GM21423 (cell line): ENCODE data around the gene TMOD1.
A peak's percentile ranks its signal among the peaks of the same experiment; 100 is the strongest.
"Not testable (repeated sequence)": the region's sequence is repeated elsewhere in the genome, so short reads cannot be mapped to it uniquely, and the experiment has no call there.

Experiments
- ATAC-seq: cut with Tn5 transposase; IDR thresholded peaks from one replicate; pipeline ENCODE4 v1.9.1; 2021; ENCODE audit warnings: mild to moderate bottlenecking, moderate library complexity; ENCODE audit not compliant: unreplicated experiment

Gene TMOD1

DNA sequence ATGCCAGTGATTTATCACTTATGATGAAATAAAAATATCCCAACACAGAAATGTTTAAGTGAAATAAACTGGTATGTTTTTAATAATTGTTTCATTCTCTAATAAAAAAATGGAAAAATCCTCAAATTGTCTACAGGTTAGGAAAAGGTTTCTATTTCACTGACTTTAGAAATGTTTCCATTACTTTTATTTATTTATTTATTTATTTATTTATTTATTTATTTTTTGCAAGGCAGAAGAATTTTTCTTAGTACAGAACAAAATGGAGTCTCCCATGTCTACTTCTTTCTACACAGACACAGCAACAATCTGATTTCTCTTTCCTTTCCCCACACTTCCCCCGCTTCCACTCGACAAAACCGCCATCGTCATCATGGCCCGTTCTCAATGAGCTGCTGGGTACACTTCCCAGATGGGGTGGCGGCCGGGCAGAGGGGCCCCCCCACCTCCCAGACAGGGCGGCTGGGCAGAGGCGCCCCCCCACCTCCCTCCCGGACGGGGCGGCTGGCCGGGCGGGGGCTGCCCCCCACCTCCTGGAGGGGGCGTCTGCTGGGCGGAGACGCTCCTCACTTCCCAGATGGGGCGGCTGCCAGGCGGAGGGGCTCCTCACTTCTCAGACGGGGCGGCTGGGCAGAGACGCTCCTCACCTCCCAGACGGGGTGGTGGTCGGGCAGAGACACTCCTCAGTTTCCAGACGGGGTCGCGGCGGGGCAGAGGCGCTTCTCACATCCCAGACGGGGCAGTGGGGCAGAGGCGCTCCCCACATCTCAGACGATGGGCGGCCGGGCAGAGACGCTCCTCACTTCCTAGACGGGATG, 3.7 kb upstream of the TMOD1 start:
- not testable (repeated sequence) for ATAC-seq

DNA sequence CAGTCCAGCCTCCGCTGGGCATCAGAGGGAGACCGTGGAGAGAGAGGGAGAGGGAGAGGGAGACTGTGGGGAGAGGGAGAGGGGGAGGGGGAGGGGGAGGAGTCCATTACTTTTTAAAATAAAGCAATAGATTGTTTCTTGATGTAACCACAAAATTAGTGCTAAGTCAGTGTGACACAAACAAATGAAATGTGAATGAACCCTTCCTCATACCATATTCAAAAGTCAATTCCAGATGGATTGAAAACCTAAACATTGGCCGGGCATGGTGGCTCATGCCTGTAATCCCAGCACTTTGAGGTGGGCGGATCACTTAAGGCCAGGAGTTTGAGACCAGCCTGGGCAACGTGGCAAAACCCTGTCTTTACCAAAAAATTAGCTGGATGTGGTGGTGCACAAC, 2.6 kb upstream of the TMOD1 start:
- not testable (repeated sequence) for ATAC-seq

DNA sequence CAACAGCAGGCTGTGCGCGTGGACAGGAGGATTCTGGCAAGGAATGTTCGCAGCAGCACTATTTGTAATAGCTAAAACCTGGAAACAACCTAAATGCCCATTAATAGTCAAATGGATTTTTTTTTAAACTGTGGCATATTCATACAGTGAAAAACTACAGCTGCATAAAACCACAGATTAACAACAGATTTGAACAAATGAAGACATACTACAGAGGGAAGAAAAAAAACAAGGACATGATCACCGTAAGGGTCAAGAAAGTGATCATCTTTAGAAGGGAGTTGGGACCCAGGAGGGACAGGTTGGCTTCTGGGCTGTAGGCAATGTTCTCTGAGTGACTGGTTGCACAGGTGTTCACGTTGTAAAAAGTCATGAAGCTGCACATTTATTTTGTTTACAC, 1.2 kb upstream of the TMOD1 start:
- no peak for ATAC-seq

DNA sequence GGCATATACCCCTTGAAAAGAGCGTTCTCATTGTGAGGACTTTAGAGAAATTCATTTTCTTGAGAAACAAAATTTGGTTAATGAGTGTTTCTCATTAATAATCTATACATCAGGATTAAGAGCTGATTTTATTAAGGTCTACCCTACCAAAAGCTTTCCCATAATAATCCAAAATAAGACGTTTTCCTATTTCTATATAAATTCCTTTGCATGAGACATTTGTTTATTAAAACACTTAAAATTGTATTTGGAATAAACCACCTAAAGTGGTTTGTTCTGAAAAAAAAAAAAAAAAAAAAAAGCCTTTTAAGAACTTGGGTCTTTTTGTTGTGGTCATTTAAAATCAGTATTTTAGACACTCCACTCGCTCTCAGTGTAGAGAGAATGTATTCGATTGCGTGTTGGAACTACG, 695 bp upstream of the TMOD1 start:
- ATAC-seq, result no peak

DNA sequence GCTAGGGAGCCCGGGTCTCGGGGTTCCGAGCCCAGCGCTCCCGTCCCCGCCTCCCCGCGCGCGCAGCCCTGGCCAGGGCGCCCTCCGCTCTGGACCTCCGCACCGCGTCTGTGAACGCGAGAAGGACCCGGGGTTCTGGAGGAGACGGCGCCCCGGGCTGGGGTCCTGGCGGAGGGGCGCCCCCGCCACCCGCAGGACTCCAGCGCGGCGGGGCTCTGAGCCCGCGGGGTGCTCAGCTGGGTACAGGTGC, 431 bp downstream of the TMOD1 start:
- ATAC-seq, result peak; percentile 18

DNA sequence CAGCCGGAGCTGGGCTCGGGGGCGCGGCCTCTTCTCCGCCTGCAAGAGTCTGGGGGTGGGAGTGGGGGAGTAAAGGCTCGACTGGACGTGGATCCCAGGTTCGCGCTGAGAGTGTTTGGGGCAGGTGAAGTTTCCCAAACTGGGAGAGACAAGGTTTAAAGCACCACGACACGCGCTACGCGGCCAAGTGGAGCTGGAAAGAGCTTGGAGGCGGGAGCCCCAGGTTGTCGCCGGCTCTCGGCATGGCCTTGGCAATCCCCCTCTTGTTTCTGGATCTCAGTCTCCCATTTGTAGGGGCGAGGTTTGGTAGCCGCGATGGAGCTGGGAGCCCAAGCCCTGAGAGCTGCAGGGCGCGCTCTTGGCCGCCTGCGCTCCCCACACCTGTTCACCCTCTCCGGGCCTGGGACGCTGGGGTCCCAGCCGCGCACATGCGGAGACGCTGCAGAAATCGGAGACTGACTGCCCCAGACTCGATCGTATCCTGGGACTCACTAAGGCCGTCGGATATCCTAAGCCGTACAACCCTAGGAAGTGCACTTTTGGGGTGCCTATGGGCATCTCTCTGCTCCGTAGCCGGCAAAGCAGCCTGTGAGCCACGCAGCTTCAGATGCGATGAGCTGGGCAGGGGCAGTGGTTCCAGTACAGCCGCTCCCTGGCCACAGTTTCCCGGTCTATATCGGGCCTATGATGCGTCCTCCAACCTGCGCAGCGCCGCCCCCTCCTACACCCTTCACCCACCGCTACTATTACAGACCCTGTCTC, 937 bp downstream of the TMOD1 start:
- no peak for ATAC-seq

DNA sequence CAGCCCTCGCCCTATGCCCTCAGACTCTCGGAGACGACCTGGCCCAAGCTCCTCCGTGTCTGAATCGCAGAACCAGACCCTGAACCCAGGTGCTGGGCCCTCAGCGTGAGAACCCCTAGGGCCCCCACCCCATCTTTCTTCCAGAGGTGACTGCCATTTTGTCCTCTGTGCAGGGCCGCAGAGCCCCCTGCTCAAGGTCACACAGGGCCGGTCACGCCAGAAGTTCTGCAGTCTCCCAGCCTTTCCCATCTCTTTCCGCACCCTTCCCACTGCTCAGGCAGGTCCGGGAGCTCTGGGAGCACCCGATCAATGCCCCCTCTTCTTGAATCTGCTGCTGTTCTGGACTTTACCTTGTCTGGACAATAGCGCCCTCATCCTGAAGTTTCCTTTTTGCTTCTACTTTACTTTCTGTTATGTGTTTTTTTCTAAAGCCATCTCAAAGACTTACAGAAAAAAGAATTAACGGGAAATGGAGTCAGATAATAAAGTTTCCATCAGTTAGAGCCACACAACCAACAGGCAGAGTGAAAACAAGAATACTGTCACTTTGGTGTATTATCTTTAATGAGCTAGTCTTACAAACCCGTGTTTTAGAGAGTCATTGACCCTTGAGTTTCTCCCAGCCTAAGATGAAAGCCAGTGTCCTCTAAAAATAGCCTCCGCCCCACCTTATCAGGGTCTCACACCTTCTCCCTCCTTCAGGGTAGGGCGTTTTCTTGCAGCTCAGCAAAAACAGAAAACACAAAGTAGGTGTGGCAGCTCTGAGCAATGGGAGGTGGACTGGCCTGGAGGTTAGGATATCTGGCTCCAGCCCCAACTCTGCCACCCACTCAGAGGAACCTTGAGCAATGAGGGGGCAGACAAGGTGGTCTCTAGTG, 1.8 kb downstream of the TMOD1 start:
- ATAC-seq, result no peak

DNA sequence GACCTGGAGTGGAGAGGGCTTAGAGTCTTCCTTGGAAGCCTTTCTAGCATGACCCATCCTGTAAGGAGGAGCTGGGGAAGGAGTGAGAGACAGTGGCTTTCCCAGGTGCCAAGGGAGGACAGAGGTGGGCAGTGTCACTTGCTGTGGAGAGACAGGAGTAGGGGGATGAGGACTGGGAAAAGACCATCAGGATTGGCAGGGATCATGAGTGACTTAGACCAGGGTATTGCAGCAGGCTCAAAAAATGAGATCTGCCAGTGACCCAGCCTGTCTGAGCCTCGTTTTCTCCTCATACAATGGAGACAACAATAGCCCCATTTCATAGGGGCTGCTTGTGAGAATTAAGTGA, 2.4 kb downstream of the TMOD1 start:
- no peak for ATAC-seq

DNA sequence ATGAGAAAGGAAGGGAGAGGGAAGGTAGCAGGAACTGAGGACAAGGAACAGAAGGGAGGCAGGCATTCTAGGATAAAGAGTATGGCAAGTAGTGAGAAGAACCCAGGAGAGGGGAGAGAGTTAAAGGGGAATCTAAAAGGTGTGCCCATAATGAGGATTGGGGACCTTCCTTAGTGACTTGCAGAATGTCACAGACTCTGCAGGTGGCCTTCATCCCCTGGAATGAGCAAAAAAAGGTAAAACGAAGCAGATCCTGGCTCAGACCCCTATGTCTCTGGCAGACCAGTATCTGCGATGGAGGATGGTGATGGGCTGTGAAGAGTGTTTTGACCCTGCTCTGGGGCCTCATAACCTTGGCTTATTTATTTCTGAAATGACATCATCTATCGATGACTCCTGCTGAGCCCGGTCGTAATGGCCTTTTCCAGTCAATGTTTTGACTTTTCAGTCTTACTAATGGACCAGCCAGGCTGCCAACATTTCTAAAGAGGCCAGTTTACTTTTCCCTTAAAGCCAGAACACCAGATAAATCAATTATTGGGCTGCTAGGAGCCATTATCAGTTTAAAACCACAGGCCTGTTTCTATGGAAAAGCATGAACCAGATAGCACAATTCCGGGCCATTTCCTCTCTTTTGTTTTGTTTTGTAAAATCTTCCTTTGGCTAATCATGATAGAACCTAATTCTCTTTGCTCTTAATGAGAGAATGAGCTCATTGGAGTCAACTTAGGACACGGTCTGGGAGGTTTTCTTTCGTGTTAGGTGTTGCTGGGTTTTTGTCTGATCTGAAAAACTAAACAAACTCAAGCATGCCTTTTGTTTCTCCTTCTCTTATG, 3.1 kb downstream of the TMOD1 start:
- ATAC-seq, result no peak

DNA sequence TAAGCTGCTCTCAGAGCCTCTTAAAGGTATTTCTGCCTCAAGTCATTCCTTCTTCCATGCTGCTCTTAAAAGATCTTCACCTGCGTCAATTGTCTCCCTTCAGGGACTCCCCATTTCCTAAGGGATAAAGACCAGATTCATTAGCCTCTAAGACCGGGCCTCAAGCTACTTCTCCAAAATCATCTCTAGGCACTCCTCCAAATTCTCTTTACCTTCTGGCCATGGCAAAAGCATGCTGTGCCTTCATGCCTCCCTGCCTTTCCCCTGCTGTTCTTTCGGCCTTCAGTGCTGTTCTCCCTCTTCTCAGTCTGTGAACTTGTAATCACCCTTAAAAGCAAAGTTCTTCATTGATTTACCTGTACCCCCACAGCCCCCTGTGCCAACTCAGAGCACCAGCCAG, 4.4 kb downstream of the TMOD1 start:
- no peak for ATAC-seq

DNA sequence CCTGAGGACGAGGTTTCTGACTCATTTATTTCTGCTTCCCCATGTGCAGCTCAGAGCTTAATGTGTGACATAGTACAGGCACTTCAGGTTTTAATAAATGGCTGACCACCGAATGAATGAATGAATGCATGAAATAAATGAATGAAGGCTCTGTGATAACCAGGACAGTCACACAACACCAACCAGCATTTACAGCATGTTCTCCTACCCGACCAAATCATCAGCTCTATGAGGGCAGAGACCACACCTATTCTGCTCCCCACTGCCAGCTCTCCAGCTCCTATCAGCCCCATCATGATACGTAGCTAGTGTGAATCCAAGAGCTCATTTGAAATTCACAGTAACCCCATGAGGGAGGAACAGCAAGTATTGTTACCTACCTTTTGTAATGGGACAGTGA, 4.8 kb downstream of the TMOD1 start:
- ATAC-seq, result no peak

DNA sequence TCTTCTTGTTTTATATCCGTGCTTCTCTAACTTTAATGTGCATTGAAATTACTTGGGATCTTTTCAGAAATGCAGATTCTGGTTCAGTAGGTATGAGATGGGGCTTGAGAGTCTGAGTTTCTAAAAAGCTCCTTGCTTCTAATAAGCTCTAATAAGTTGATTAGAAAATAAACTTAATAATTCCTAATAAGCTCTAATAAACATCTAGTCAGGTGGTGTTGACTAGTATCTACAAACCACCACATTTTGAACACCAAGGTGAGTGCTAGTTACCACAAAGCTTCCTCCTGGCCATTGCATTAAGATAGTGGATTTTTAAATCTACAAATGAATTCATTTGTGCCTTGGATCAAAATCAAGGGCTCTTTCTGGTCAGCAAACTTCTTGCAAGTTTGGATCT, 5.3 kb downstream of the TMOD1 start:
- no peak for ATAC-seq

DNA sequence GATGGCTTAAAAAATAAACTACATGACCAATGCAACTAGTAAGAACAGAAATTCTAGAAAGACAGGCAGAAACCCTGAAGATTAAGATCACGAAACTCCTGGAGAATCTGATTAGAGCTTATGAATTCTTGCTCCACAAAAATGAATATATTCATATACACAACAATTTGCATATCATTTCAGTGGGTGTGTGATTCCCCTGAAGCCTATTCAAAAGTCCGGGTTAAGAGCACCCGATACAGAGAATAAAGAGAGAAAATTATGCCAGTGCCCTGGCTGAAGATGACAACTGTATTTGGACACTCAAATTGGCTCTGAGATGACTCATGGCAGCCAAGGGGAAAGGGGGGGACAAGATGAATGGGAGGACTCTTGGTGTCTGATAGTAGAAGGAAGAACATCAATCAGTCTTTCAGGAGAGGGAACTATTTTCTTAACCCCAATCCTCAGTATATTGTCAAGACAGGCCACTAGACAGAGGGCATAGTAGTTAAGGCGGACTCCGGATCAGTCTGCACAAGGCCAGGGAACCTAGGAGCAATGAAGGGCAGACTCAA, 6.0 kb downstream of the TMOD1 start:
- ATAC-seq, result no peak

DNA sequence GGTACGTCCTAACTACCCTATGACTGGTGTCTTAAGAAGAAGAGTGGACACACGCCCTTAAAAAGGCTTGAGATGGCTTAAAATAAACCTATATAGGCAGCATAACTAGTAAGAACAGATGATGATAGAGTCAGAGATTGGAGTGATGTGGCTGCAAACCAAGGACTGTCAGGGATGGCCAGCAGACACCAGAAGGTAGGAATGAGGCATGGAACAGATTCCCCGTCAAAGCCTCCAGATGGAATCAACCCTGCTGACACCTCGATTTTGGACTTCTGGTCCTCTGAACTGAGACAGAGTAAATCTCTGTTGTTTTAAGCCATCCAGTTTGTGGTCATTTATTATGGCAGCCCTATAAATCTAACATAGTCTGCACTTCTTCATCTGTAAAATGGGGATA, 7.4 kb downstream of the TMOD1 start:
- ATAC-seq, result no peak

DNA sequence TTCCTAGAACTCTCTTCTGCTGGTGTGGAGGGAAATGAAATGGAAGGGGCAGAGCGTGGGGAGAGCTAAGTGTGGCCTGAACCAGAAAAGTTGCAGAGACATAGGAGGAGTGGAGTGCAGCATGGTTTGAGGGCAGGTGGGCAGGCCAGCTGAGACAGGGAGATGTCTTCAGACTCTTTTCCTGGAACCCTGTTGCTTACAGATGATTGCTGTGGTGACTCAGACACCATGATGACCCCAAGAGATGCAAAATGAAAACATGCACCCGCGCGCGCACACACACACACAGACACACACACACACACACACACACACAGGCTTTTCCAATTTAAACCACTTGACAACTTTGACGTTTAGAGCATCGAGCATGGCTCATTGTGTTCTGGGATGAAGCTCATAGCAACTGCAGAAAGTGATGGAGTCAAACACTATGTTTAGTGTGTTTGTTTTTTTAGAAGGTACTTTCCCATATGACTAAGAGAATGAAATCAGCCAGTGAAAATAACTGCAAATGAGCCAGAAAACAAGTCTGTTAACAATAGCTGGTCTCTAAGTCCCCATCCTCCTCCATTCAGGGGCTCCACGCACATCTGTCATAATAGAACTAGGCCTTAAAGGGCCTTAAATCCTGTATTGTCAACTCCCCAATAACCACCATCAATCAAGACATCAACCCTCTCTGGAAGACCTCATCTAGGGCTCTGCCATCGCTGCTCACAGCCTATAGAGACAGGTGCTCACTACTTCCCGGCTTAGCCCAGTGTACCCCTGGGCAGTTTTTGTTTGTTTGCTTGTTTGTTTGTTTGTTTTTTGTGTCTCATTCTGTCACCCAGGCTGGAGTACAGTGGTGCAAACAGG, 9.6 kb downstream of the TMOD1 start:
- ATAC-seq, result peak; percentile 57

DNA sequence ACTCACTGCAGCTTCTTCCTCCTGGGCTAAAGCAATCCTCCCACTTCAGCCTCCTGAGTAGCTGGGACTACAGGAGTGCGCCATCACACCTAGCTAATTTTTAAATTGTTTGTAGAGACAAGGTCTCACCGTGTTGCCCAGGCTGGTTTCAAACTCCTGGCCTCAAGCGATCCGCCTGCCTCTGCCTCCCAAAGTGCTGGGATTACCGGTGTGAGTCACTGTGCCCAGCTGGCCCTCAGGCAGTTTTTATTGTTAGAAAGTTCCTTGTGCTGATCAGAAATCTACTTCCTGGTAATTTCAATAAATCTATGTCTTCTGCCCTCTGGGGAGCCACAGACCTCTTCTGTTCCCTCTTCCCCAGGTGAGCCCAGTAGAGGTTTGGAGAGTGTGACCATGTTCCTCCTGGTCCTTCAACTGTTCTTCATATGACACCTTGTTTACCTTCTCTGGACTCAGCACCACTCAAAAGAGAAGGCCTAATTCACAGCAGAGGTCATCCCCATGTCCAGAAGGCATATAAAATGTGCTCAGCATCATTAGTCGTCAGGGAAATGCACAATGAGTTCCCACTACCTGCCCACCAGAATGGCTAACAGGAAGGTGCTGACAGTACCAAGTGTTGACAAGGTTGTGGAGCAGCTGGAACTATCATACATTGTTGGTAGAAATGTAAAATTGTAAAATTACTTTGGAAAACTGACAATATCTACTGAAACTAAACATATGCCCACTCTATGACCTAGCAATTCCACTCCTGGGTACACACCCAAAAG, 10.4 kb downstream of the TMOD1 start:
- peak; percentile 12 for ATAC-seq

DNA sequence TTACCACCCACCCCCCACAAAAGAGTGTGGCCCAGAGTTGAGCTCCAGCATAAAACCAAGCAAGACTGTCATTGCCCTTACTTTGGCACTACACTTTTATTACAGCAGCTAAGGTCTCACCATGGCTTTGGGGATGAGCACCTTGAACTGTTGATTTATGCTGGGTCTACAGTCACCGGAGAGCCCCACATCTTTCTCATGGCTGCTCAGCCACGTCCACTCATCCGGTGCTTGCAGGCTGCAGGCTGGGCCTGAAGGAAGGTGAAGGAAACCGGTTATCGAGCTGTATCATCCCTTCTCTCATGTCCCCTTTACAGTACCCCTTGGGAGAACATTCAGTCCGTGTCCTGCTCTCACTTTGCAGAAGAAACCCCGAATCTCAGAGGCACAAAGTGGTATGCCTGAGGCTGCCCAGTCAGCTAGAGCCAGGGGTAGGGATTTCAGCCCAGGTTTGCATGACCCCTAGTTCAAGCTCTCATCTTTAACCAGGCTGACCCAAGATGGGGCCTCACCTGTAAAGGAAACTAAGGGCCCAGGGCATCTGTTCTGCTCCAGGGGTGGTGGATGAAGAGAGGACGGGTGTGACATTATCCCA, 11.6 kb downstream of the TMOD1 start:
- ATAC-seq, result no peak

DNA sequence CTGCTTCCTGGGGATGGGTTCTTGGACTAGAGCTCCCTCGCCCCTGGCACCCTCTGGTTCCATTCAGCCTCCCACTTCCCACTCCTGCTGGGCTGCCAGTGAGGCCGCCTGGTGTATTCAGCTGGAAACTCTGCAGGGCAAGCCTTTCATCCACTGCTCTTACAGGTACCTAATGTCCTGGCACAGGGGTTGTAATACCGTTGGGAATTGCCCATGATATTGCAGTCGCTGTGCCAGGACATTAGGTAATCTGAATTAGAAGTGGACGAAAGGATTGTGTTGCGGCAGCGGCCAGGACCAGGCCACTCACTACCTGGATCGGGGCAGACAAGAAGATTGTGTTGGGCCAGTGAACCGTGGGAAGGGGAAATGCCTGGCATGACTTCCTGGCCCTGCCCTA, 13.1 kb downstream of the TMOD1 start:
- no peak for ATAC-seq

DNA sequence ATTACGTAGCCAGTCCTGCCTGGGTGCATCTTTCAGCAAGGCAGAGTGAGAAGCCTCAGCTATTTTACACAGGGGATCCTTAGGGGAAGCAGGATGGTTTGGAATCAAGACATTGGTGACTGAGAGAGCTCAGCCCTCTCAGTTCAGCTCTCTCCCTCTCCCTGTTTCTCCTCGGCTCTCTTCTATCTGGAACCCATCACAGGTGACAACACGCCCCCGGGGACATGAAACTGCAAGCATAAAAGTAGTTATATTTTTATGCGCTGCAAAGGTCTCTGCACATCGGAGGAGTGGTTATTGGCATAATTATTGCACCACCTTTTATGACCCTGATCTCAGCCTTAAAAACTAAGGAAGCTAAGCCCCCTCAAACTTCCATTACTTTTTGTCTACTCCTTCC, 14.2 kb downstream of the TMOD1 start:
- ATAC-seq, result no peak
